Fibroblast of lung (primary cell): ENCODE results near the gene CPLANE2.

ENCODE experiments used
- CTCF ChIP-seq, 2 donors: IDR thresholded peaks in 1 of 2; conservative IDR thresholded peaks in 1 of 2; 1 replicate in 1 of 2; 2 replicates in 1 of 2; pipeline ENCODE4 v1.5.1; 2011 to 2012; ENCODE audit warnings: low read length in 2 of 2, control low read depth in 1 of 2, inconsistent platforms in 1 of 2, low read depth in 1 of 2, mild to moderate bottlenecking in 1 of 2
- EZH2 ChIP-seq: IDR thresholded peaks from 2 replicates; pipeline ENCODE4 v1.5.1; 2012; ENCODE audit warnings: low read length, control low read depth, mild to moderate bottlenecking; ENCODE audit errors: missing control alignments

- no peak for TF ChIP-seq CTCF (conservative IDR thresholded peaks at IDR 0.05 in 1 of 2, IDR thresholded peaks at IDR 0.05 in 1 of 2; ENCODE audit: low read depth in 1 of 2, low read length in 2 of 2)
- TF ChIP-seq EZH2, result no peak
These were observed 24.6 kb downstream of the CPLANE2 start, which contains the start of gene ARHGEF19 for GRCh38 chr1:16212251-16212961.
